ENCODE measurements around the gene SYCN. TPM values are rescaled to one million over a fixed set of nuclear protein-coding genes. Genes with fewer than 3 reads are reported as not detected.
A peak's percentile ranks its signal among the peaks of the same experiment; 100 is the strongest.

SYCN gene
- total and polyA plus RNA-seq, 2 of the 13 experiments (the other 11 are each of a cell fraction or from before 2014, with no cell fraction given), result not detected

DNA sequence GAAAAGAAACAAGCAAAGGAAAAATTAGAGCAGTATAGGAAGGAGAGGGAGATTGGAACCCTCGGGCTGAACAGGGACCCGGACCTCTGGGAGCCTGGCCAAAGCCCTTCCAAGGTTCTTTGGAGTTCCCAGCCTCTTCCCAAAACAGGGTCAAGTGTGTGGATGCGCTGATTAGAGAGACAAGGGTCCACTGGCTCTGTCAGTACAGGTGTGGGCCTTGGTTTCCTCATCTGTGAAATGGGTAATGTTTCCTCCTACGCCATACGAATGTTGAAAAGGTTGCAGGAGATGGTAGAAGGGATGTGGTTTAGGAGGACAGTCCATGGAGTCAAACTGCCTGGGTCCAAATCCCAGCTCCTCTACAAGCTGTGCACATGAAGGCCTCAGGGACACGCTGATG, 2.1 kb upstream of the SYCN start:
- in situ Hi-C loops (cut with HindIII; ENCODE audit: extremely low pct_ligation_motif_present, low pct_unique_long_range_greater_than_20kb), result no loop called here
- no peak overlapping the region for H3K27ac ChIP-seq (ENCODE audit: extremely low read length, insufficient read depth, low read length)
- CTCF ChIA-PET (ENCODE audit: low intra/inter-chr PET ratio, low total read pairs), result no interaction called here
- no peak overlapping the region for H2AFZ ChIP-seq (ENCODE audit: low read length)
- H3K79me2 ChIP-seq (ENCODE audit: insufficient read depth, low read length), result no peaks in the 10 kb centered on the region
- H3K4me1 ChIP-seq (ENCODE audit: insufficient read depth, low read length), result peaks cover 9% of the 10 kb centered on the region; the same call in 1 of the 2 replicates
- 48% methylated on average over 4 of the region's 6 CpGs for WGBS (ENCODE audit: low lambda C conversion rate)
- POLR2A ChIA-PET, result no interaction called here
- no peak overlapping the region for H3K4me3 ChIP-seq (replicated peaks in 1 of 3; ENCODE audit: insufficient read depth in 1 of 3, low read depth in 2 of 3, low read length in 3 of 3)
- H3K9me3 ChIP-seq (ENCODE audit: low read length), result no peaks in the 10 kb centered on the region
- H3K36me3 ChIP-seq (replicated peaks in 1 of 2; ENCODE audit: control insufficient read depth in 1 of 2, insufficient read depth in 2 of 2, low read length in 2 of 2), result no peaks in the 10 kb centered on the region
- TF ChIP-seq ZNF629 (CRISPR knock-in tag; conservative IDR thresholded peaks at IDR 0.05), result 0 out of 2 replicates have a peak, but pooled peaks have one; percentile 36
- TF ChIP-seq KDM6A (CRISPR knock-in tag; IDR thresholded peaks at IDR 0.05; ENCODE audit: low read depth), result no peak
- DNase-seq (ENCODE audit: low spot score) (no peak), FAIRE-seq (no peak), ATAC-seq (no peak)
- H3K27me3 ChIP-seq (ENCODE audit: control insufficient read depth in 1 of 2, insufficient read depth in 2 of 2, low read length in 2 of 2), result peaks cover 6 to 35% of the 10 kb centered on the region in 2 experiments
- no peak overlapping the region for H3K4me2 ChIP-seq (ENCODE audit: low read depth, low read length)
- no peak overlapping the region for H3K9ac ChIP-seq (ENCODE audit: insufficient read depth, low read depth, low read length)
- no peaks in the 10 kb centered on the region for H4K20me1 ChIP-seq (ENCODE audit: insufficient read depth, low read length)
- no TSS peak for BruUV-seq (replicated peaks)
- intact Hi-C loops (cut with micrococcal nuclease; ENCODE audit: unreplicated experiment), result no loop called here

GRCh38 chr19:39205449-39205764, 1.3 kb upstream of the SYCN start:
- H3K4me3 ChIP-seq (replicated peaks in 1 of 3; ENCODE audit: insufficient read depth in 1 of 3, low read depth in 2 of 3, low read length in 3 of 3), result no peak overlapping the region
- DNase-seq (ENCODE audit: low spot score), result no peak
- no peak overlapping the region for H2AFZ ChIP-seq (ENCODE audit: low read length)
- H3K36me3 ChIP-seq (replicated peaks in 1 of 2; ENCODE audit: control insufficient read depth in 1 of 2, insufficient read depth in 2 of 2, low read length in 2 of 2), result no peaks in the 10 kb centered on the region
- ChIA-PET CTCF (ENCODE audit: low intra/inter-chr PET ratio, low total read pairs) (no interaction called here), POLR2A (interaction anchor here (1.4 kb wide), 1 partner anchor 275 kb away, joined by 3 read pairs; the partner anchor contains the start of genes MRPS12 and SARS2)
- BruUV-seq (replicated peaks), result no TSS peak
- ATAC-seq, result no peak
- no peaks in the 10 kb centered on the region for H3K9me3 ChIP-seq (ENCODE audit: low read length)
- no peaks in the 10 kb centered on the region for H3K79me2 ChIP-seq (ENCODE audit: insufficient read depth, low read length)
- no peak overlapping the region for H3K27ac ChIP-seq (ENCODE audit: extremely low read length, insufficient read depth, low read length)
- peaks cover 6 to 42% of the 10 kb centered on the region in 2 experiments for H3K27me3 ChIP-seq (ENCODE audit: control insufficient read depth in 1 of 2, insufficient read depth in 2 of 2, low read length in 2 of 2)
- peaks cover 9% of the 10 kb centered on the region; the same call in 1 of the 2 replicates for H3K4me1 ChIP-seq (ENCODE audit: insufficient read depth, low read length)
- WGBS (ENCODE audit: low lambda C conversion rate), result 63% methylated on average over 3 of the region's 3 CpGs
- in situ Hi-C loops (cut with HindIII; ENCODE audit: extremely low pct_ligation_motif_present, low pct_unique_long_range_greater_than_20kb), result no loop called here
- no peak for FAIRE-seq
- intact Hi-C loops (cut with micrococcal nuclease; ENCODE audit: unreplicated experiment), result no loop called here
- H3K9ac ChIP-seq (ENCODE audit: insufficient read depth, low read depth, low read length), result no peak overlapping the region
- H4K20me1 ChIP-seq (ENCODE audit: insufficient read depth, low read length), result no peaks in the 10 kb centered on the region
- H3K4me2 ChIP-seq (ENCODE audit: low read depth, low read length), result no peak overlapping the region
- no peak for TF ChIP-seq RFX3 (CRISPR knock-in tag; IDR thresholded peaks at IDR 0.05)
- TF ChIP-seq ZNF18 (CRISPR knock-in tag; IDR thresholded peaks at IDR 0.05; ENCODE audit: insufficient replicate concordance), result no peak
- TF ChIP-seq GATAD2A (CRISPR knock-in tag; IDR thresholded peaks at IDR 0.05), result no peak
- TF ChIP-seq HES4 (CRISPR knock-in tag; IDR thresholded peaks at IDR 0.05; ENCODE audit: borderline replicate concordance), result no peak
- no peak for TF ChIP-seq ZNF446 (CRISPR knock-in tag; IDR thresholded peaks at IDR 0.05)
- TF ChIP-seq KAT8 (CRISPR knock-in tag; IDR thresholded peaks at IDR 0.05), result no peak
- no peak for TF ChIP-seq PHF5A (CRISPR knock-in tag; IDR thresholded peaks at IDR 0.05; ENCODE audit: low read depth, unreplicated experiment)
- TF ChIP-seq ZNF333 (CRISPR knock-in tag; IDR thresholded peaks at IDR 0.05; ENCODE audit: borderline replicate concordance), result no peak
- TF ChIP-seq HOXA3 (CRISPR knock-in tag; IDR thresholded peaks at IDR 0.05), result no peak
- no peak for TF ChIP-seq FOXA1 (IDR thresholded peaks at IDR 0.05)
- TF ChIP-seq FOXA1 (CRISPR knock-in tag; IDR thresholded peaks at IDR 0.05), result no peak
- TF ChIP-seq DRAP1 (CRISPR knock-in tag; IDR thresholded peaks at IDR 0.05), result no peak
- TF ChIP-seq SMARCC2 (IDR thresholded peaks at IDR 0.05), result no peak
- TF ChIP-seq, protein P1, sequence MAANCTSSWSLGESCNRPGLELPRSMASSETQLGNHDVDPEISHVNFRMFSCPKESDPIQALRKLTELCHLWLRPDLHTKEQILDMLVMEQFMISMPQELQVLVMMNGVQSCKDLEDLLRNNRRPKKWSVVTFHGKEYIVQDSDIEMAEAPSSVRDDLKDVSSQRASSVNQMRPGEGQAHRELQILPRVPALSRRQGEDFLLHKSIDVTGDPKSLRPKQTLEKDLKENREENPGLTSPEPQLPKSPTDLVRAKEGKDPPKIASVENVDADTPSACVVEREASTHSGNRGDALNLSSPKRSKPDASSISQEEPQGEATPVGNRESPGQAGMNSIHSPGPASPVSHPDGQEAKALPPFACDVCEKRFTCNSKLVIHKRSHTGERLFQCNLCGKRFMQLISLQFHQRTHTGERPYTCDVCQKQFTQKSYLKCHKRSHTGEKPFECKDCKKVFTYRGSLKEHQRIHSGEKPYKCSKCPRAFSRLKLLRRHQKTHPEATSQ (CRISPR knock-in tag; IDR thresholded peaks at IDR 0.05; ENCODE audit: borderline replicate concordance), result no peak
- TF ChIP-seq ZNF207 (IDR thresholded peaks at IDR 0.05; ENCODE audit: borderline replicate concordance), result no peak
- TF ChIP-seq, protein P2, sequence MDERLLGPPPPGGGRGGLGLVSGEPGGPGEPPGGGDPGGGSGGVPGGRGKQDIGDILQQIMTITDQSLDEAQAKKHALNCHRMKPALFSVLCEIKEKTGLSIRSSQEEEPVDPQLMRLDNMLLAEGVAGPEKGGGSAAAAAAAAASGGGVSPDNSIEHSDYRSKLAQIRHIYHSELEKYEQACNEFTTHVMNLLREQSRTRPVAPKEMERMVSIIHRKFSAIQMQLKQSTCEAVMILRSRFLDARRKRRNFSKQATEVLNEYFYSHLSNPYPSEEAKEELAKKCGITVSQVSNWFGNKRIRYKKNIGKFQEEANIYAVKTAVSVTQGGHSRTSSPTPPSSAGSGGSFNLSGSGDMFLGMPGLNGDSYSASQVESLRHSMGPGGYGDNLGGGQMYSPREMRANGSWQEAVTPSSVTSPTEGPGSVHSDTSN (CRISPR knock-in tag; IDR thresholded peaks at IDR 0.05), result no peak
